Bone marrow (tissue), 2 donors: ENCODE results near the gene PLEKHN1.
A peak's percentile ranks its signal among the peaks of the same experiment; 100 is the strongest.

ENCODE experiments used
- DNase-seq, 2 donors: peaks; one replicate each; lab custom pipeline; 2025; lab: John Stamatoyannopoulos, UW

Gene PLEKHN1

GRCh38 chr1:962381-963300 is 3.6 kb upstream of the PLEKHN1 start:
- no peak for DNase-seq

- DNase-seq = no peak
These were observed 3.0 kb upstream of the PLEKHN1 start for GRCh38 chr1:963301-963651.

GRCh38 chr1:963746-964525 is 2.3 kb upstream of the PLEKHN1 start:
- no peak for DNase-seq

GRCh38 chr1:964691-965525 is 1.4 kb upstream of the PLEKHN1 start:
- no peak for DNase-seq

- DNase-seq = no peak
These were observed 652 bp upstream of the PLEKHN1 start for GRCh38 chr1:965526-966134.

- peak; percentile 23 to 73 for DNase-seq
These were observed 520 bp downstream of the PLEKHN1 start for GRCh38 chr1:966704-967300.

- DNase-seq = no peak
These were observed 1.4 kb downstream of the PLEKHN1 start for GRCh38 chr1:967466-968343.

- DNase-seq = no peak
These were observed 3.1 kb downstream of the PLEKHN1 start for GRCh38 chr1:969260-969855.

GRCh38 chr1:970242-970972 is 4.1 kb downstream of the PLEKHN1 start:
- no peak for DNase-seq

GRCh38 chr1:970973-971730 is 4.9 kb downstream of the PLEKHN1 start:
- no peak for DNase-seq

- DNase-seq = no peak
These were observed 5.6 kb downstream of the PLEKHN1 start for GRCh38 chr1:971751-972506.

- no peak for DNase-seq
These were observed 6.6 kb downstream of the PLEKHN1 start for GRCh38 chr1:972726-973458.

- no peak for DNase-seq
These were observed 7.4 kb downstream of the PLEKHN1 start for GRCh38 chr1:973459-974292.

- DNase-seq = no peak
These were observed 8.0 kb downstream of the PLEKHN1 start for GRCh38 chr1:974293-974640.

- DNase-seq = no peak
These were observed 8.5 kb downstream of the PLEKHN1 start for GRCh38 chr1:974687-975328.

GRCh38 chr1:975365-975764 is 9.1 kb downstream of the PLEKHN1 start:
- no peak for DNase-seq
